Liver (tissue), 9 donors: ENCODE measurements around the gene THBD. TPM values are rescaled to one million over a fixed set of nuclear protein-coding genes. Genes with fewer than 3 reads are reported as not detected.

ENCODE experiments used
- DNase-seq: peaks from one replicate; pipeline ENCODE4 v3.0.0-alpha.2; 2017; ENCODE audit warnings: low spot score
- H3K27ac ChIP-seq, 2 donors: one replicate each; pipeline ENCODE4 v1.7.0; 2013; ENCODE audit warnings: inconsistent platforms in 2 of 2, low read length in 2 of 2, control low read depth in 1 of 2, low read depth in 1 of 2, mild to moderate bottlenecking in 1 of 2
- H3K27me3 ChIP-seq, 4 donors: one replicate each; pipeline versions ENCODE4 v1.6.1 to v1.7.0; 2013; ENCODE audit warnings: low read length in 3 of 4, inconsistent platforms in 1 of 4, mild to moderate bottlenecking in 1 of 4, moderate library complexity in 1 of 4; ENCODE audit not compliant: control insufficient read depth in 4 of 4, insufficient read depth in 4 of 4
- H3K36me3 ChIP-seq, 4 donors: one replicate each; pipeline versions ENCODE4 v1.6.1 to v1.7.0; 2013; ENCODE audit warnings: low read length in 3 of 4, mild to moderate bottlenecking in 3 of 4, low read depth in 1 of 4, moderate library complexity in 1 of 4; ENCODE audit not compliant: control insufficient read depth in 4 of 4, insufficient read depth in 3 of 4
- H3K4me1 ChIP-seq, 4 donors: one replicate each; pipeline versions ENCODE4 v1.6.1 to v1.7.0; 2013; ENCODE audit warnings: low read length in 3 of 4, mild to moderate bottlenecking in 3 of 4, moderate library complexity in 1 of 4; ENCODE audit not compliant: control insufficient read depth in 4 of 4, insufficient read depth in 4 of 4
- H3K4me3 ChIP-seq, 3 donors: one replicate each; pipeline versions ENCODE4 v1.6.1 to v1.7.0; 2013; ENCODE audit warnings: low read length in 3 of 3, control low read depth in 1 of 3, low read depth in 1 of 3, mild to moderate bottlenecking in 1 of 3
- H3K9ac ChIP-seq, 2 donors: one replicate each; pipeline ENCODE4 v1.7.0; 2013; ENCODE audit warnings: low read length in 2 of 2, mild to moderate bottlenecking in 2 of 2, moderate library complexity in 2 of 2, control low read depth in 1 of 2, low read depth in 1 of 2
- H3K9me3 ChIP-seq, 4 donors: one replicate each; pipeline versions ENCODE4 v1.6.1 to v1.7.0; 2013; ENCODE audit warnings: low read length in 3 of 4; ENCODE audit not compliant: control insufficient read depth in 4 of 4
- ATF3 ChIP-seq: IDR thresholded peaks from 2 replicates; pipeline ENCODE4 v1.6.1; 2016; ENCODE audit warnings: antibody characterized with exemption
- EGR1 ChIP-seq, 2 donors: IDR thresholded peaks; 2 replicates each; pipeline ENCODE4 v1.6.1; 2016 to 2018; ENCODE audit warnings: antibody characterized with exemption in 2 of 2, low read depth in 2 of 2
- FOXA1 ChIP-seq: IDR thresholded peaks from 2 replicates; pipeline ENCODE4 v1.6.1; 2016; ENCODE audit warnings: antibody characterized with exemption
- FOXA2 ChIP-seq: IDR thresholded peaks from 2 replicates; pipeline ENCODE4 v1.6.1; 2016; ENCODE audit warnings: antibody characterized with exemption
- GABPA ChIP-seq, 2 donors: IDR thresholded peaks in 1 of 2; conservative IDR thresholded peaks in 1 of 2; 2 replicates each; pipeline ENCODE4 v1.6.1; 2016; ENCODE audit warnings: antibody characterized with exemption in 2 of 2, mild to moderate bottlenecking in 1 of 2, moderate library complexity in 1 of 2
- HNF4A ChIP-seq, 2 donors: conservative IDR thresholded peaks; 2 replicates each; pipeline ENCODE4 v1.6.1; 2016; ENCODE audit warnings: antibody characterized with exemption in 2 of 2, mild to moderate bottlenecking in 2 of 2
- HNF4G ChIP-seq: IDR thresholded peaks from 2 replicates; pipeline ENCODE4 v1.6.1; 2016; ENCODE audit warnings: antibody characterized with exemption
- JUND ChIP-seq, 2 donors: IDR thresholded peaks; 2 replicates each; pipeline ENCODE4 v1.6.1; 2016; ENCODE audit warnings: antibody characterized with exemption in 2 of 2
- NR2F2 ChIP-seq: IDR thresholded peaks from 2 replicates; pipeline ENCODE4 v1.6.1; 2016; ENCODE audit warnings: antibody characterized with exemption
- RAD21 ChIP-seq, 2 donors: IDR thresholded peaks; 2 replicates each; pipeline ENCODE4 v1.6.1; 2016; ENCODE audit warnings: antibody characterized with exemption in 2 of 2, mild to moderate bottlenecking in 2 of 2
- RXRA ChIP-seq, 2 donors: IDR thresholded peaks; 2 replicates each; pipeline ENCODE4 v1.6.1; 2017 to 2018; ENCODE audit warnings: antibody characterized with exemption in 2 of 2, mild to moderate bottlenecking in 1 of 2
- SP1 ChIP-seq: IDR thresholded peaks from 2 replicates; pipeline ENCODE4 v1.6.1; 2018; ENCODE audit warnings: antibody characterized with exemption, mild to moderate bottlenecking
- TAF1 ChIP-seq: conservative IDR thresholded peaks from 2 replicates; pipeline ENCODE4 v1.6.1; 2016; ENCODE audit warnings: antibody characterized with exemption, mild to moderate bottlenecking
- YY1 ChIP-seq: IDR thresholded peaks from 2 replicates; pipeline ENCODE4 v1.6.1; 2016; ENCODE audit warnings: antibody characterized with exemption, mild to moderate bottlenecking
- ZBTB33 ChIP-seq: IDR thresholded peaks from 2 replicates; pipeline ENCODE4 v1.6.1; 2016; ENCODE audit warnings: antibody characterized with exemption
- WGBS: extraction: QIAGEN DNeasy Blood & Tissue Kit; methylation state at CpG from one replicate; pipeline ENCODE4 v1.1.7; 2013; 5-methylcytosine and 5-hydroxymethylcytosine counted together
- polyA plus RNA-seq, 2 donors: library from polyadenylated mRNA; stranded (reverse) in 1 of 2; unstranded in 1 of 2; fragments of 200-250 nt in 1 of 2; fragments of >200 nt in 1 of 2; fragmentation: Nextera tagmentation in 1 of 2; extraction: Ambion mirVana in 1 of 2; gene quantifications; one replicate each; pipeline versions ENCODE4 v1.2.1 to v1.2.3, GENCODE V29; 2013 to 2015
- total RNA-seq, 2 donors: library from RNA; depleted of rRNA; stranded (reverse); fragments of >200 nt; gene quantifications; one replicate each; pipeline ENCODE4 v1.2.3, GENCODE V29; 2014
- TF ChIP-seq, protein P1 (sequence below): fragments of 150-350 bp; IDR thresholded peaks from 2 replicates; pipeline ENCODE4 v1.5.1; 2017; ENCODE audit warnings: improper control_type of control experiment, low read depth, low read length; ENCODE audit not compliant: missing input control
- donor health status: healthy.
- donor health status: healthy.
- donor health status: healthy.
- donor health status: healthy.
- donor health status: healthy.

The THBD gene
- total and polyA plus RNA-seq, 4 donors, result 1.4 to 6.6 (median 3.1) TPM

GRCh38 chr20:23066772-23067171, 17.3 kb upstream of the THBD start:
- no peaks in the 10 kb centered on the region for H3K4me1 ChIP-seq
- H3K9me3 ChIP-seq, result no peaks in the 10 kb centered on the region
- no peak overlapping the region for H3K4me3 ChIP-seq
- TF ChIP-seq JUND (IDR thresholded peaks at IDR 0.05) (no peak), HNF4G (no peak), RXRA (IDR thresholded peaks at IDR 0.05) (no peak), RAD21 (IDR thresholded peaks at IDR 0.05) (no peak), HNF4A (conservative IDR thresholded peaks at IDR 0.05) (no peak), SP1 (no peak), FOXA1 (no peak)
- TF ChIP-seq, protein P1, sequence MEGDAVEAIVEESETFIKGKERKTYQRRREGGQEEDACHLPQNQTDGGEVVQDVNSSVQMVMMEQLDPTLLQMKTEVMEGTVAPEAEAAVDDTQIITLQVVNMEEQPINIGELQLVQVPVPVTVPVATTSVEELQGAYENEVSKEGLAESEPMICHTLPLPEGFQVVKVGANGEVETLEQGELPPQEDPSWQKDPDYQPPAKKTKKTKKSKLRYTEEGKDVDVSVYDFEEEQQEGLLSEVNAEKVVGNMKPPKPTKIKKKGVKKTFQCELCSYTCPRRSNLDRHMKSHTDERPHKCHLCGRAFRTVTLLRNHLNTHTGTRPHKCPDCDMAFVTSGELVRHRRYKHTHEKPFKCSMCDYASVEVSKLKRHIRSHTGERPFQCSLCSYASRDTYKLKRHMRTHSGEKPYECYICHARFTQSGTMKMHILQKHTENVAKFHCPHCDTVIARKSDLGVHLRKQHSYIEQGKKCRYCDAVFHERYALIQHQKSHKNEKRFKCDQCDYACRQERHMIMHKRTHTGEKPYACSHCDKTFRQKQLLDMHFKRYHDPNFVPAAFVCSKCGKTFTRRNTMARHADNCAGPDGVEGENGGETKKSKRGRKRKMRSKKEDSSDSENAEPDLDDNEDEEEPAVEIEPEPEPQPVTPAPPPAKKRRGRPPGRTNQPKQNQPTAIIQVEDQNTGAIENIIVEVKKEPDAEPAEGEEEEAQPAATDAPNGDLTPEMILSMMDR, result no peak
- H3K9ac ChIP-seq, result no peak overlapping the region
- no peak for DNase-seq
- no peak overlapping the region for H3K27ac ChIP-seq
- H3K27me3 ChIP-seq, result peaks cover 0 to 2% (median 0%) of the 10 kb centered on the region in 4 donors
- no peaks in the 10 kb centered on the region for H3K36me3 ChIP-seq
- WGBS, result 66% methylated on average over 3 of the region's 3 CpGs

DNA sequence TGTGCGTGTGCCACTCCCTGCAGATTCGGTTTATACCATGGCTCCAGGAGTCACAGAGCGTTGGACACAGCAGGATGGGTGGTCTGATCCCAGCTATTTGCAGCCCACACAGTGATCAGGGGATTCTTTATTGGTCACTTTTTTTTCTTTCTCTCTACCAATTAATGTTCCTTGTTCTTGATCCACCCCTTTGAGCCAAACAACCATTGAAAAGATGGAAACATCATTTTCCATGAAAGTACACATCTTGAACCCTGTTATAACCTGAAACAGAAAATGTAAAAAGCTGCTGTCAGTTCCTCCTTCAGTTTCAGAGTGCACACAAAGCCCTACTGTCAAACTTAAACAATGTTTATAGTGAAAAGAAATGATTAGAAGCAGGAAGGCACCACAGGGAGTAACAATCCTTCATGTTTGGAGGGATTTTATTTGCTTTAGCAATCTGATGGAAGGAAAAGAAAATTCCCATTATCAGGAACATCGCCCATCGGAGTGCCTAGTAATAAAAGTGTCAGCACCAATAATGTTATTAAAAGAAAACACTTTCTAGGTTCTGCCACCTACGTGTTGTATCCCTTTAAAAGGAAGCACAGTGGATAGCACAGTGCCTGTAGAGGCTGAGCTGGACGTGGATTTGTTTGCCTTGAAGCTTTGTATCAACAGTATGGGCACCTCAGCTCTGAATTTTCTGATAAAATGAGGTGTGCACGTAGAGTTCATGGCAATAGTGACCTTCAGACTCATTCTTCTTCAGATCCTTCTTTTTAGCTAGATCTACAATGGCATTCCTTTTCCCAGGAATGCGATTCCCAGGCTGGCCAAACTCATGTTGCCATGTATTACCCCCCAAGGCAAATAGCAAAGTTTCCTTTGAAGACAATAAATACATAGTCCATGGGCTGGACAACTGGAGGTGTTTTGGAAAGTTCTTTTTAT, 16.1 kb upstream of the THBD start:
- TF ChIP-seq ZBTB33, result no peak
- TF ChIP-seq YY1, result no peak
- no peak for TF ChIP-seq GABPA (IDR thresholded peaks at IDR 0.05 in 1 of 2, conservative IDR thresholded peaks at IDR 0.05 in 1 of 2)
- no peak for TF ChIP-seq ATF3
- TF ChIP-seq HNF4A (conservative IDR thresholded peaks at IDR 0.05), result no peak
- no peak for TF ChIP-seq FOXA2
- no peak for DNase-seq
- Histone ChIP-seq H3K27me3 (peaks cover 0 to 2% (median 0%) of the 10 kb centered on the region in 4 donors), H3K27ac (no peak overlapping the region), H3K9me3 (no peaks in the 10 kb centered on the region), H3K4me3 (no peak overlapping the region), H3K4me1 (no peaks in the 10 kb centered on the region), H3K9ac (no peak overlapping the region), H3K36me3 (no peaks in the 10 kb centered on the region)
- WGBS, result 55% methylated on average over 9 of the region's 9 CpGs

- 55% methylated on average over 2 of the region's 2 CpGs for WGBS
- Histone ChIP-seq H3K4me1 (no peaks in the 10 kb centered on the region), H3K4me3 (no peak overlapping the region), H3K36me3 (no peaks in the 10 kb centered on the region), H3K9me3 (no peaks in the 10 kb centered on the region), H3K27ac (no peak overlapping the region), H3K27me3 (peaks cover 0 to 2% (median 0%) of the 10 kb centered on the region in 4 donors), H3K9ac (no peak overlapping the region)
- no peak for DNase-seq
- TF ChIP-seq EGR1 (IDR thresholded peaks at IDR 0.05; ENCODE audit: low read depth in 2 of 2), result no peak
- TF ChIP-seq NR2F2, result no peak
- no peak for TF ChIP-seq FOXA1
- no peak for TF ChIP-seq RAD21 (IDR thresholded peaks at IDR 0.05)
- TF ChIP-seq GABPA (IDR thresholded peaks at IDR 0.05 in 1 of 2, conservative IDR thresholded peaks at IDR 0.05 in 1 of 2), result no peak
- no peak for TF ChIP-seq ZBTB33
- TF ChIP-seq ATF3, result no peak
- TF ChIP-seq TAF1, result no peak
Observed at GRCh38 chr20:23063581-23063980, 14.1 kb upstream of the THBD start.
